ENCODE data around the gene KHSRP.

GRCh38 chr19:6409346-6409745, 15.3 kb downstream of the KHSRP start:
- TF ChIP-seq CTCF (IDR thresholded peaks at IDR 0.05) (no peak), POLR2A (IDR thresholded peaks at IDR 0.05) (no peak)

Data from tibial nerve (tissue), 3 donors.